NT2/D1 (cell line): ENCODE results near the gene CCDC40.

ENCODE experiments used
- SUZ12 ChIP-seq: IDR thresholded peaks from 2 replicates; pipeline ENCODE4 v1.6.1; 2011; ENCODE audit not compliant: insufficient read length, insufficient read depth; ENCODE audit errors: extremely low read depth
- ZNF274 ChIP-seq: IDR thresholded peaks from 2 replicates; pipeline ENCODE4 v1.6.1; 2011; ENCODE audit warnings: mild to moderate bottlenecking, low read depth, low read length

GRCh38 chr17:80083136-80083661 is 46.8 kb downstream of the CCDC40 start:
- TF ChIP-seq SUZ12 (no peak), ZNF274 (no peak)
